Adipocyte (in vitro differentiated cells): Measurements from ENCODE around the gene TTC7B.

Experiments used
- DNase-seq: peaks from one replicate; pipeline ENCODE4 v3.0.0-alpha.2; 2015; ENCODE audit warnings: low read depth
- H3K27me3 ChIP-seq: replicated peaks from 2 replicates; pipeline ENCODE4 v1.7.0; 2013; ENCODE audit warnings: mild to moderate bottlenecking, low read length, moderate library complexity; ENCODE audit not compliant: control insufficient read depth, insufficient read depth
- H3K36me3 ChIP-seq: 2 replicates; pipeline ENCODE4 v1.7.0; 2013; ENCODE audit warnings: low read length, mild to moderate bottlenecking, moderate library complexity; ENCODE audit not compliant: control insufficient read depth, insufficient read depth, severe bottlenecking
- H3K4me1 ChIP-seq: 2 replicates; pipeline ENCODE4 v1.7.0; 2013; ENCODE audit warnings: mild to moderate bottlenecking, low read length, moderate library complexity; ENCODE audit not compliant: control insufficient read depth, insufficient read depth
- H3K4me3 ChIP-seq: 2 replicates; pipeline ENCODE4 v1.7.0; 2013; ENCODE audit warnings: mild to moderate bottlenecking, low read length, moderate library complexity
- H3K9ac ChIP-seq: 2 replicates; pipeline ENCODE4 v1.7.0; 2013; ENCODE audit warnings: mild to moderate bottlenecking, low read length, moderate library complexity
- H3K9me3 ChIP-seq: 2 replicates; pipeline ENCODE4 v1.7.0; 2013; ENCODE audit warnings: mild to moderate bottlenecking, low read length, moderate library complexity; ENCODE audit not compliant: control insufficient read depth

TTC7B gene

DNA sequence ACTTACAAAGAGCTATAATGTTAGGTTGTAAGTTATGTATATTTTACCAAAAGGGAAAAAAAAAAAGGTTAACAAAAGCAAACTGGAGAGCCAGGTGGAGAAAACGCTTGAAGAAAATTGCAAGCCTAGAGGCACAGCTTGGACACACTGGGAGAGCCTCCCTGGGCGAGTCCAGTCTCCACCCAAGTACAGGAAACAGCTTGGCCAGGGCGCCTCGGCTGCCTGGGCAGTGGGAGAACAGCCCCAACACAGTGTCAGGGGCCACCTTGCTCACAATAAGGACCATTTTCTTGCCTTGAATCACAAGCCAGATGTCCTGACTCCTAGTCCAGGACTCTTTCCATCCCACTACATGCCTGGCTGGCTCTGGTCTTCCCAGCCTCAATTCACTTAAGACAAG lies 33.3 kb downstream of the TTC7B start:
- Histone ChIP-seq H3K4me3 (no peak overlapping the region), H3K9me3 (no peaks in the 10 kb centered on the region), H3K36me3 (peaks cover 7% of the 10 kb centered on the region), H3K4me1 (peaks cover 14% of the 10 kb centered on the region), H3K27me3 (no peaks in the 10 kb centered on the region), H3K9ac (no peak overlapping the region)
- DNase-seq: no peak

DNA sequence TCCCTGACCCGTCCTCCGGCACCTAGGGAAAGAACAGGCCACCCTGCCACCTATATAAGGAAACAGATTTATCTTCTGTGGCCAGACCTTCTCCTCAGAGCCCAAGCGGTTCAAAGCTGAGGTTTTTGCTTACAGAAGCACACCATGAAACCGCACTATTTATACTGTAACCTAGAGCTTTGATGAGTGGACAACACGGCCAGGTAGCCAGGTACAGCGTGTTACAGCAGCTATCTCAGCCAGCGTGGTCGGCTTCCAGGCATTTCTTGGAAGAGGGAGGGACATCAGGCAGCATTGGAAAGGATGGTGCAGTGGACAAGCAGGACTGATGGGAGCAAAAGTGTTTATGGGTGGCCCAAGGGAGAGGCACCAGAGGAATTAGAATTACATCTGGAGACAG lies 34.4 kb downstream of the TTC7B start:
- Histone ChIP-seq H3K4me1 (peaks cover 14% of the 10 kb centered on the region), H3K27me3 (no peaks in the 10 kb centered on the region), H3K9me3 (no peaks in the 10 kb centered on the region), H3K4me3 (no peak overlapping the region), H3K36me3 (peaks cover 7% of the 10 kb centered on the region), H3K9ac (no peak overlapping the region)
- no peak for DNase-seq

DNA sequence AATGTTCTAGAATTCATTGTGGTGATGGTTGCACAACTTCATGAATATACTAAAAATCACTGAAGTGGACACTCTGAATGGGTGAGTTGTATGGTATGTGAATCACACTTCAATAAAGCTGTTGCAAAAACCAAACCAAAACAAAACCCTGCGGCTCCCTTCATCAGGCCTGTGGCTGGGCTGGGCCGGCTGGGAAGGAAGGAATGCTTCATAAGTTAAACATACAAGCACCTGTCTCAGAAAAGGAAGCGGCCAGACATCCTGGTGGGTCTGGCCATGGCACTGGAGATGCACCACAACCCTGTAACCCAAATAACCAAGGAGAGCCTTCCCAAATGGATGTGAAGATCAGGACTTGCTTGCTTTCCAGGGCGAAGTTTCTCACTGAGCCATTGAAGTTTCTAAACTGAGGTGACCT lies 34.9 kb downstream of the TTC7B start:
- Histone ChIP-seq H3K4me3 (no peak overlapping the region), H3K9ac (no peak overlapping the region), H3K9me3 (no peaks in the 10 kb centered on the region), H3K4me1 (peaks cover 14% of the 10 kb centered on the region), H3K27me3 (no peaks in the 10 kb centered on the region), H3K36me3 (peaks cover 7% of the 10 kb centered on the region)
- peak; percentile 51 for DNase-seq

DNA sequence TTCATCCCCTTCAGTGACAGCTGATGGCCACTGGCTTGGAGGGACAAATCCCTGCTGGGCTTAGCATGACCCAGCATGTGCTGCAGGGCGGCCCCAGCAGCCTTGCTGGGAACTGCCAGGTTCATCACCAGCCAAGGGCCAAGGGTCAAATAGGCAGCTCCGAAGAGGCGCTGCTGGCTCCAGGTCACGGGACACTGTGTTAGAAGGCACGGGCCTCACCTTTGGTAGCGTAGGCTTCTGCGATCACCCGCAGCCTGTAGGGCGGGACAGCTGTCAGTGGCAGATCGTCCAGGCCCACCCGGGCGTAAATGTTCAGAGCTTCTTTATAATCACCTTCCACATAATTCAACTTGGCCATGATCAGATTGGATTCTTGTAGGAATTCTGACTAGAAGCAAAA lies 35.7 kb downstream of the TTC7B start:
- Histone ChIP-seq H3K4me1 (peaks cover 14% of the 10 kb centered on the region), H3K4me3 (no peak overlapping the region), H3K9ac (no peak overlapping the region), H3K36me3 (peaks cover 7% of the 10 kb centered on the region), H3K27me3 (no peaks in the 10 kb centered on the region), H3K9me3 (no peaks in the 10 kb centered on the region)
- DNase-seq: no peak

DNA sequence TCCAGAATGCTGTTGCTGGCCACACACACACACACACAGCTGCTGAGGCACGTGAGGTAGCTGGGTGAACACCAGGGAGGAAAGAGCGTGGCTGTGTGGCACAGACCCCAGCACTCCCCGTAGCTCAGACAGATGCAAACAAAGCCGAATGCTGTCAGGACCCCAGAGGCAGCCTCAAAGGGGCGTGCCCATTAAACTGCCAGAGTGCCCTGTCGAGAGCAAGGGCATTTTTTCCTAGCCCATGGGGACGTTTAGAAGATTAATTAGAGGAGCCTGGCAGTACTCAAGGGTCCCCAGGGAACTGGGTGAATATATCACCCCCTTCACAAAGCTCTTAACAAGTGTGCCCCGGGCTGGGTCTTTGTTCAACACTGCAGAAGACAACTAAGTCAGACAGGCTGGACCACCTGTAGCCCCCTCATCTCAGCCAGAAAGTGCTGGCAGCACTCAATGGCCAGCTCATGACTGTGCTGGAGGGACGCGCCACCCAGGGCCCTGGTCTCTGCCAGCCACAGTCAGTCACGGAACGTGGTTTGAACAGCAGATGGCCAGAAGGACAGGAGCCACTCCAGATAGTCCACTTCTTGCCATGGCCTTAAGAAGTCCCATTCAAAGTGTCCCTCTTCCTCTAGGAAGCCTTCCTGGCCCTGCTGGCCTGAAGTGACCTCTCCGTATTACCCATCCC lies 37.5 kb downstream of the TTC7B start:
- Histone ChIP-seq H3K9me3 (no peaks in the 10 kb centered on the region), H3K36me3 (peaks cover 7% of the 10 kb centered on the region), H3K27me3 (no peaks in the 10 kb centered on the region), H3K4me3 (no peak overlapping the region), H3K9ac (no peak overlapping the region), H3K4me1 (peaks cover 14% of the 10 kb centered on the region)
- no peak for DNase-seq

DNA sequence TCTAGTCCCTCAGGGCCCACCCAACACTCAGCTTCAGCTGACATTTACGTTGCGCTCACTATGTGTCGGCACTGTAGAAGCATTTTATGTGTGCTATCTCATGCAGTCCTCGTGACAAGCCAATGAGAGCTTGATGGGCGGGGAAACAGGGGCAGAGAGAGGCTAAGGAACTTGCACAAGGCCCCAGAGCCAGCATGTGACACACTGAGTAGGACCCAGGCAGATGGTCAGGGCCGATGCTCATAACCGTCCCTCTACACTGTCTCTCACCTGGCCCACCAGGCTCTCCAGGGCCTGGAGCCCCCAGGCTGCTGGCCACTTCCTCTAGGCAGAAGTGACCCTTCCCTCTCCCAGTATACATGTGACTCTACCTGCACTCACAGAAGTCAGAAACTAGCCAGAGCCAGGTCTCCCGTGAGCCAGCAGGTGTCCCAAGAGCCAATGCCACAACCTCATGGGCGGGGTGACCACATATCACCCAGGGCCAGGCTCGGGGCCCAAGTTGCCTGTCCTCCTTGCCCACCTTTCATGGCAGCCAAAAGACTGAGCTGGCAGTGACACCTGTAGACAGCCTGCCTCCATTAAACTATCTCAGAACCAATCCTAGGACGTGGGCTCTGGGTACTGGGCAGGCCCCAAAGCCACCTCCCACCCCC lies 38.3 kb downstream of the TTC7B start:
- Histone ChIP-seq H3K4me1 (peaks cover 14% of the 10 kb centered on the region), H3K36me3 (peaks cover 11% of the 10 kb centered on the region), H3K4me3 (no peak overlapping the region), H3K9ac (no peak overlapping the region), H3K9me3 (no peaks in the 10 kb centered on the region), H3K27me3 (no peaks in the 10 kb centered on the region)
- no peak for DNase-seq

DNA sequence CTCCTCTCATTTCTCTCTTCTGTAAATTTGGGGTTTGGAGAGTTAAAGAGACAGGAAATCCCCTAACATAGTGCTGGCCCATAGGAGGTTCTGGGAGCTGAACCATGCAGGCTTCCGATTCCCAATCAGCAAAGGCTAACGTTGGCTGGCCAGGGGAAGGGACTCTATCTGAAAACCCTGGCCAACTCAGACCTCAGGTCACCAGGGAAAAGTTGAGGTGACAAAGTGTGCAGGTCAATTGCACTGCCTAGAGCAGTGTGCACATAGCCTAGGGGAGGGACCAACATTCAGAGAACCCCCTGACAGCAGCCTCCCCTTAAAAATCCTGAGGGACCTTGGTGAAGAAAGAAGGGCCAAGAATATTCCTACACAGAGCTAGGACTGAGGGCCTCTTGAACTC lies 38.9 kb downstream of the TTC7B start:
- Histone ChIP-seq H3K4me3 (no peak overlapping the region), H3K4me1 (peaks cover 14% of the 10 kb centered on the region), H3K36me3 (peaks cover 12% of the 10 kb centered on the region), H3K9me3 (no peaks in the 10 kb centered on the region), H3K9ac (no peak overlapping the region), H3K27me3 (no peaks in the 10 kb centered on the region)
- no peak for DNase-seq

DNA sequence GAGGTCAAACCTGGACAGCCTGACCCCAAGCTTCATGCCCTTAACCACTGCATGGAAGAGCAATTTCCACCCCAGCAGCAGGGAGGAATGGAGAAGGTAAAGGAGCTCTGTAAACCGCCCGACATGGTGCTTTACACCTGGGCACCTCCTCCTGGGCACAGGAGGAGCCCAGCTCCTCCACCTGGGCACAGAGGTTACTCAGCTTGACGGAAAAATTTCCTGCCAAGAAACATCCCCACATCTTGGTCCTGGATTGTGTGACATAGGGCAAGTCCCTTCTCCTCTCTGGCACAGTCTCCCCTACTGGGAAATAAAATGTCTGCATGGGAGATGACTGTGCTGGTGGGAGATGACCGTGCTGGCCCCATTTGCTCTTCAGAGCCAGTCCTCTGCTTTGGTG lies 40.8 kb downstream of the TTC7B start:
- Histone ChIP-seq H3K27me3 (no peaks in the 10 kb centered on the region), H3K36me3 (peaks cover 14% of the 10 kb centered on the region), H3K4me3 (no peak overlapping the region), H3K9me3 (no peaks in the 10 kb centered on the region), H3K4me1 (no peaks in the 10 kb centered on the region), H3K9ac (no peak overlapping the region)
- DNase-seq: no peak

DNA sequence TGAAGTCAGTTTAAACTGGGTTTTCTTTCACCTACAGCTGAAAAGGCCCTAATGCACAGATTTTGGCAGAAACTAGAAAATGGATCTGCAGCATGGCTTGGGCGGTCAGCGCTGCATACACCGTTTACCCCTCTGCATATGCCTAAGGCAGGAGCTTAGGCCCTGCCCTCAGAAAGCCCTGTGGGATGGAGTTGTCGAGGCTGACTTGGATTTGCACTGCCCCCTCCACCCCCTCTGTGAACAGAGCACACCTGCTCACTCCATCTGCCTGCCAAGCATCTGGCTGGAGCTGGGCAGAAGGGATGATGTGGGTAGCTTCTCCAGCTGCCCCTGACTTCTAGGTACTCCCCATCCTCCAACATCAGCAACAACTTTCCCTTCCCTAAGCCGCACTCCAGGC lies 41.9 kb downstream of the TTC7B start:
- no peaks in the 10 kb centered on the region for H3K9me3 ChIP-seq
- peaks cover 17% of the 10 kb centered on the region for H3K36me3 ChIP-seq
- DNase-seq: no peak
- no peak overlapping the region for H3K4me3 ChIP-seq
- no peaks in the 10 kb centered on the region for H3K4me1 ChIP-seq
- H3K9ac ChIP-seq: no peak overlapping the region
- H3K27me3 ChIP-seq: no peaks in the 10 kb centered on the region

DNA sequence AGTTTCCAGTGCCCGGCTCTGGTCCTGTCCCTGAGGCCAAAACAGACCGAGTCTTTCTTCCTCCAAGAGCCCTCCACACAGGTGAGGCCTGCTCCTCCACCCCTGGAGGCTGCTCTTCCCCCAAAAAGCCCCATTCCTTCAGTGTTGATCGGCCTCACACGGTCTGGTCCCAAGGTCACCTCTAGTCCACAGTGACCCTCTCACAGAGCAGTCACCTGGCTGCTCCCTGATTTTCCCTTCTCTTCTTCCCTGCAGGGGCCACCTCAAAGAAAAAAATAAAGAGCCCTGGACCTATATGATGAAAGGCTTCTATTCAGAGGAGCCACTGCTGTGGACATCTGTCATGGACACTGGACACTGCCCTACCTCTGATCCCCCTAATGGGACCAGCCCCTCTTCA lies 42.5 kb downstream of the TTC7B start:
- Histone ChIP-seq H3K4me1 (no peaks in the 10 kb centered on the region), H3K9ac (no peak overlapping the region), H3K27me3 (no peaks in the 10 kb centered on the region), H3K36me3 (peaks cover 20% of the 10 kb centered on the region), H3K4me3 (no peak overlapping the region), H3K9me3 (no peaks in the 10 kb centered on the region)
- no peak for DNase-seq

DNA sequence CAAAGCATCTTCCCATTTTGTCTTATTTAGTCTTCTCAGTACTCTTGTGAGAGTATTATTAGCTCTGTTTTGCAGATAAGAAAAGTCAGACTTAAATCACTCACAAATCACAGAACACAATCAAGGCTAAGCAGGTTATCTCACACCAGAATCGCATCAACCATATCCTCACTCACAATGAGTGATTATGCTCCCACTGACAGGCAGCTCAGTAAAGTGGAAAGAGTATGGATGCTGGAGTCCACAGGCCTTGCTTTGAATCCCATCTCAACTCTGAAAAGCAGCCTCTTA lies 43.1 kb downstream of the TTC7B start:
- Histone ChIP-seq H3K9ac (no peak overlapping the region), H3K27me3 (no peaks in the 10 kb centered on the region), H3K4me3 (no peak overlapping the region), H3K4me1 (no peaks in the 10 kb centered on the region), H3K9me3 (peaks cover 4% of the 10 kb centered on the region), H3K36me3 (peaks cover 24% of the 10 kb centered on the region)
- DNase-seq: no peak

DNA sequence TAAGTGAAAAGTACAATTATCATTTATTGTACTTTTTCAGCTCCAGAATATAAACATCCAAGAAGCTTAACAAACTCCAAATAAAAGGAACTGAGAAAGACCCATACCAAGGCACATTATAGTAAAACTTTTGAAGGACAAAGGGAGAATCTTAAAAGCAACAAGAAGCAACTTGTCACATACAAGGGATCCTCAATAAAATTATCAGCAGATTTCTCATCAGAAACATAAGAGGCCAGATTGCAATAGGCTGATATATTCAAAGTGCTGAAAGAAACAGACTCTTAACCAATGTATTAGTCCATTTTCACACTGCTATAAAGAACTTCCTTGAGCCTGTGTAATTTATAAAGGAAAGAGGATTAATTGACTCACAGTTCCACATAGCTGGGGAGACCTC lies 48.3 kb downstream of the TTC7B start:
- H3K36me3 ChIP-seq: peaks cover 28% of the 10 kb centered on the region
- H3K27me3 ChIP-seq: no peaks in the 10 kb centered on the region
- DNase-seq: no peak
- H3K4me3 ChIP-seq: peak overlapping the region; percentile 3
- no peak overlapping the region for H3K9ac ChIP-seq
- H3K9me3 ChIP-seq: peaks cover 29% of the 10 kb centered on the region
- H3K4me1 ChIP-seq: no peaks in the 10 kb centered on the region
